Stimulated activated naive CD8-positive, alpha-beta T cell treated with anti-CD3 and anti-CD28 coated beads, Interleukin-15, amount 100 ng/mL, for 72 hours (primary cell): ENCODE results near the gene PPP6R3.
A peak's percentile ranks its signal among the peaks of the same experiment; 100 is the strongest.
"Not testable (repeated sequence)": the region's sequence is repeated elsewhere in the genome, so short reads cannot be mapped to it uniquely, and the experiment has no call there.

Experiments
- ATAC-seq: fragments of 150-1000 bp; cut with Tn5 transposase; 2 replicates; pipeline ENCODE4 v1.10.0; 2021; ENCODE audit warnings: mild to moderate bottlenecking, moderate library complexity
- DNase-seq, 2 donors: peaks; one replicate each; pipeline ENCODE4 v3.0.0; 2021 to 2022
- H3K27ac Mint-ChIP-seq, 2 donors: one replicate each; pipeline ENCODE4 v1.8.0; 2022; ENCODE audit warnings: mild to moderate bottlenecking in 2 of 2, mixed read lengths in 2 of 2, moderate library complexity in 2 of 2
- H3K27me3 Mint-ChIP-seq: one replicate; pipeline ENCODE4 v1.8.0; 2022; ENCODE audit warnings: mixed read lengths
- H3K4me1 Mint-ChIP-seq: one replicate; pipeline ENCODE4 v1.8.0; 2022; ENCODE audit warnings: mild to moderate bottlenecking, mixed read lengths
- H3K4me3 Mint-ChIP-seq, 2 donors: one replicate each; pipeline ENCODE4 v1.8.0; 2022; ENCODE audit warnings: mild to moderate bottlenecking in 2 of 2, mixed read lengths in 2 of 2, moderate library complexity in 1 of 2
- H3K9me3 Mint-ChIP-seq, 2 donors: one replicate each; pipeline ENCODE4 v1.8.0; 2022; ENCODE audit warnings: mixed read lengths in 2 of 2

PPP6R3 gene

DNA sequence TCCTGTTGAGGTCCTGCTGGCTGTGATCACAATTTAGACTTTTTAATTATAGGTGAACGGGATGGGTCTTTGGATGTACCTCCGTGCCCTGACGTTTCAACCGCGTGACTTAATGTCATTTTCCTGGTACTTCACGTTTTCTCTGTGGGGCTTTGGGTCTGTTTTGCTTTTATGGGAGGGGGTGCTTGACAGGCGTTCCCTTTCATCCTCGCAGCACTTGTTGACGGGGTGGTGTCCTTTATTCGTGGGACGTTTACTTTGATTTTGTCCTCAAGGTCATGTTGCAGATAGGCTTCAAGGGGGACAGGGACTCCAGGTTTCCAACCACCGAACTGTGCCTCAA, 994 bp downstream of the PPP6R3 start:
- peak overlapping the region; percentile 73 to 76 for H3K4me3 Mint-ChIP-seq
- no peak for DNase-seq
- peak overlapping the region; percentile 60 to 91 for H3K27ac Mint-ChIP-seq
- H3K27me3 Mint-ChIP-seq, result no peaks in the 10 kb centered on the region
- peaks cover 64% of the 10 kb centered on the region for H3K4me1 Mint-ChIP-seq
- no peak for ATAC-seq
- H3K9me3 Mint-ChIP-seq, result no peaks in the 10 kb centered on the region

DNA sequence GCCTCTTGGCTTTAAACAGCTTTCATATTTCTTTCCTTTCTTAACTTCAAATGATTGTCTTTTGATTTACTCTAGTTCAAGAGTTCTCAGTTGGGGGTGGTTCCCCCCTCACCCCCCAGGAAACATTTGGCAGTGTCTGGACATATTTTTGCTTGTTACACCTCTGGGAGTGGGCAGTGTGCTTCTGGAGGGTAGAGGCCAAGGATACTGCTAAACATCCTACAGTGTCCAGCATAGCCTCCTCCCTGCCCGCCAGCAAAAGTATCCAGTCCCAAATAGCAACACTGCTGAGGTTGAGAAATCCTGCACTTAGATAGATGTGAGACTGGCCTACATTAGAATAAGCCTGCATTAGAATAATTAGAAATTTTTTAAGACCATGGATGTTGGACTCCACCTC, 3.2 kb downstream of the PPP6R3 start:
- H3K4me3 Mint-ChIP-seq, result peak overlapping the region; percentile 53 to 76
- DNase-seq (no peak), ATAC-seq (no peak)
- no peak overlapping the region for H3K27ac Mint-ChIP-seq
- no peaks in the 10 kb centered on the region for H3K27me3 Mint-ChIP-seq
- no peaks in the 10 kb centered on the region for H3K9me3 Mint-ChIP-seq
- H3K4me1 Mint-ChIP-seq, result peaks cover 74% of the 10 kb centered on the region

DNA sequence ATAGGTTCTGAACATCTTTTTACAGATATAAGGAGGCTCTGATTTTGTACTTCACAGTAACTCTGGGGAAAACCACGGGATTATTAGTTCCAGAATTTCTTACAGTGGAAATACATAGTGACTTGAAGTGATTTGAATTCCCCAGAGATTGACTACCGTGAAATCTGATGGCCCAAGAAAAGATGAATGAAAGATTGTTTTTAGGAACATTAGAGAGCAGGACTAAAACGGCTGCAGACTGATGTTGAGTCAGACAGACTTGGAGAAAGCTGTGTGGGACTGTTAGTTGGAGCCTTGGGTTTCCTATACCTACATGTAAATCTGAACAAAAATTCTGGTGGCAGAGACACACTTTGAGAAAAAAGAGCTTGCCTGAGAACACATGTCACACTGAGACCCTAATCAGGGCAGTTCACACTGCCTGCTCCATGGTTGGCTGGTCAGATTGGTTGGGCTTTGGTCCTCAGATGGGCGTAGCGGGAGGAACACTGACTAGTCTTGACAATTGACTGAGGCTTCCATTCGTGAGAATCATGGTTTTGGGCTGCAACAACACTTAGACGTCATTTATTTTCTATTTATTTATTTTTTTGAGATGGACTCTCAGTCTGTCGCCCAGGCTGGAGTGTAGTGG, 6.8 kb downstream of the PPP6R3 start:
- no peaks in the 10 kb centered on the region for H3K27me3 Mint-ChIP-seq
- peak overlapping the region in 1 of 2 donors; percentile 50 for H3K4me3 Mint-ChIP-seq
- peaks cover 93% of the 10 kb centered on the region for H3K4me1 Mint-ChIP-seq
- H3K27ac Mint-ChIP-seq, result no peak overlapping the region
- H3K9me3 Mint-ChIP-seq, result no peaks in the 10 kb centered on the region
- DNase-seq (no peak), ATAC-seq (no peak)

DNA sequence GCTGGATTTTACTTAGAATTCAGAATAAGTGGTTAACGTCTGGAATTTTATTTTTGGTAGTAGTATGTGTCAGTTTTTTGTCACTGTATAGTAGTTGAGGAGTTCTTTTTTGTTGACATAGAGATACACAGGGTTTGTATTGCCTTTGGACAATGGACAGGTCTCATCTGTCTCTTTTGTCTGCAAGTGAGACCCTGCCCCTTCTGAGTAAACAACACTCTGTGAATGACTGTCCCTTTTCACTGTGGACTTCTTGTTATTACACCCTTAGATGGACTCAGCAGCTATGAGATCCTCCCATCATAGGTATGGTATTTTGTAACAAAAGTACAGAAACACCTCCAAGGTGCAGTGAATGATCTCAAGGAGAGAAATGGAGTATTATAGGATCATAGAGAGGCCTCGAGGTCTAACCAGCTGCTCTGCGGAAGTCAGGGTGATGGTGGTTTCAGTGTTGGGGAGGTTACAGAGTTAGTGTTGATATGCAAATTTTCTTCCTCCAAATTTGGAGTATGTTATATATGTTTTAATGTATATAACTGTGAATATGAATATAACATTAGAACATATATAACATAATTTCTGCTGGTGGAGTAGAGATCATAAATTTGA, 7.8 kb downstream of the PPP6R3 start:
- DNase-seq (no peak), ATAC-seq (peak; percentile 60)
- Mint-ChIP-seq H3K4me3 (peak overlapping the region; percentile 31 to 68), H3K4me1 (peaks cover 93% of the 10 kb centered on the region), H3K27ac (peak overlapping the region in 1 of 2 donors; percentile 83), H3K9me3 (no peaks in the 10 kb centered on the region), H3K27me3 (no peaks in the 10 kb centered on the region)

DNA sequence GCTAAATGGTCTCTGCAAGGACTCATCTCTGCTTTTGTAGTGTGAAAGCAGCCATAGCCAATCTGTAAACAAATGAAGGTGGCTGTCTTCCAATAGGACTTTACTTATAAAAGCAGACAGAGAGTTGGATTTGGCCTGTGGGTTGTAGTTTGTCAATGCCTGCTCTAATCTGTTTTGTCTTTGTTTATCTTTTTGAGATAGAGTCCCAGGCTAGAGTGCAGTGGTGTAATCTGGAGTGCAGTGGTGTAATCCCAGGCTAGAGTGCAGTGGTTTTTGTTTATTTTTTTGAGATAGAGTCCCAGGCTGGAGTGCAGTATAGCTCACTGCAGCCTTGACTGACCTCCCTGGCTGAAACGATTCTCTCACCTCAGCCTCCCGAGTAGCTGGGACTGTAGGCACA, 8.6 kb downstream of the PPP6R3 start:
- Mint-ChIP-seq H3K27me3 (no peaks in the 10 kb centered on the region), H3K4me3 (peak overlapping the region in 1 of 2 donors; percentile 3), H3K27ac (no peak overlapping the region), H3K4me1 (peaks cover 92% of the 10 kb centered on the region), H3K9me3 (no peaks in the 10 kb centered on the region)
- ATAC-seq (no peak), DNase-seq (no peak)

DNA sequence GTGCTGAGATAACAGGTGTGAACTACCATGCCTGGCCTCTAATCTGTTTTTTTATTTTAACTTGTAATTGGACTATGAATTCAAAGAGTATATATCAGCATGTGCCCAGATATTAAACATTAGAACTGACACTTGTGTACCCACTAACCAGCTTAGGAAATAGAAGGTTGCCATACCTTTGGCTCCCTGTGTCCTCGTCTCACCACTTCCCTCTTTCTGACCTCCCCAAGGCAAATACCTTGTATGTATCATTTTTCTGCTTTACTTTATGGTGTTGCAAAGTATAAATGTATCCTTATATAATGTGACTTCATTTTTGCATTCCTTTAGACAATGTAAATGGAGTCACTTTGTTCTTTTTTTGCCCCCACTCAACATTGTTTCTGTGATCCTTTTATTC, 9.1 kb downstream of the PPP6R3 start:
- ATAC-seq, result no peak
- Mint-ChIP-seq H3K27me3 (no peaks in the 10 kb centered on the region), H3K4me1 (peaks cover 87% of the 10 kb centered on the region), H3K9me3 (no peaks in the 10 kb centered on the region), H3K27ac (peak overlapping the region in 1 of 2 donors; percentile 64), H3K4me3 (peak overlapping the region; percentile 13 to 74)
- no peak for DNase-seq

DNA sequence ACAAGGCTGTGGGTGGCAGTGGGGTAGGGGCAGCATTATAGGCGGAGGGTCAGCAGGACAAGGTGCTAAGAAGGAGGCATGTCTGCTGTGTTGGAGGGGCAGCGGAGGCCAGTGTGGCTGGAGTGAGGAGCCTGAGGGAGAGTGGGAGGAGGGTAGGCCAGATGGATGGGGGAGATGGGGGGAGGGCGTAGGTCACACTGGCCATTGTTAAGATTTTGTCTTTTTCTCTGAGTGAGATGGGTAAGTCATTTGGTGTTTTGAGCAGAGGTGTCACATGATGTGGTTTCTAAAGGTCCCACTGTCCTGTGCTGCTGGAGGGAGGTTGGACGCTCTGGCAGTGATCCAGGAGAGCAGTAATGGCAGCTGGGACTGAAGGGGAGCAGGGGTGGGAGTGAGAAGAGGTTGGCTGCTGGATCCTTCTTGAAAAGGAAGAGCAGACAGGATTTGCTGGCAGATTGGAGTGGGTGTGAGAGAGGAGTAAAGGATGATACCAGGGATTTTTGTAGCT, 9.8 kb downstream of the PPP6R3 start:
- Mint-ChIP-seq H3K4me1 (peaks cover 80% of the 10 kb centered on the region), H3K27me3 (no peaks in the 10 kb centered on the region), H3K27ac (peak overlapping the region in 1 of 2 donors; percentile 66), H3K9me3 (no peaks in the 10 kb centered on the region), H3K4me3 (peak overlapping the region; percentile 74 to 76)
- DNase-seq, result no peak
- ATAC-seq, result peak; percentile 24

DNA sequence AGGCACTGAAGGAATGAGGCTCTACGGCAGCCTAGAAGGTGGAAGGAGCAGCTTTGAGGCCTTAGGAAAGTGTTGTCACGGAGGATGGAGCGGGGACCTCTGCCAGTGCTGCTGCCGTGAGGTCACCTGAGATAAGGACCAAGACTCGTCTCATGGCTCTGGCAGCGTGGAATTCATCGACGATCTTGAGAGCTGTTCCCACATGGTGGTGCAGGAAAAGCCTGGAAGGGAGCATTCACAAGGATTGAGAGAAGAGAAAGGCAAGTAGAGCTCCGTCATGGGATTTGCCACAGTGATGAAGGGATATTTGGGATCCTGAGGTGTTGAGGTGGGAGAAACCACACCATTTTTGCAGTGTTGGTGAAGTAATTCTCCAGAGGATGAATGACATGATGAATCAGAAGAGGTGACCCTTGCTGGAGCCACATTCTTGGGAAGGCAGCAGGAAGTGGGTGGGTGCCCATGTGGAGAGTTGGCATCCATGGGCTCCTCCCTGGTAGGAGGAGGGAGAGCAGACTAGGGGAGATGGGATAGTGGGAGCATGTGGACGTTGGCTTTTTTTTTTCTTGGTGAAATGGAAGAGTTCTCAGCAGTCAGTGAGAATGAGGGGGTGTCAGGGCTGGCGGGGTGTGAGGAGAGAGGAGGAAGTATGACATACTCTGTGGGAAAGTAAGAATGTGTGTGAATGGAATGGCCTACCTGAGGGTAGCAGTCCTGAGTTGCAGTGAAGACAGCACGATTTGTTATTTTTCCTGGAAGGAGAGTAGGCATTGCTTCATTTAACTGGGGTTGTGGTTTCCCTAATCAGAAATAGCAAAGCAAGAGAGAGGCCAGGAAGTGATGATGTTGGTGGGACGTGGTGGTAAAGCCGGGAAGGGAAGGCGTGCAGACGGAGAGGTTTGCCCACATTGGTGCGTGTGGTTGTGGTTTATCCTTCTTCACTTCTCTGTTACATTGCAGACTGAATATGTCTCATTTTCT, 11.1 kb downstream of the PPP6R3 start:
- Mint-ChIP-seq H3K4me1 (peaks cover 76% of the 10 kb centered on the region), H3K27me3 (no peaks in the 10 kb centered on the region), H3K4me3 (peak overlapping the region; percentile 74 to 76), H3K27ac (peak overlapping the region; percentile 32 to 52), H3K9me3 (no peaks in the 10 kb centered on the region)
- peak; percentile 85 for ATAC-seq
- peak in 1 of 2 donors; percentile 67 for DNase-seq

DNA sequence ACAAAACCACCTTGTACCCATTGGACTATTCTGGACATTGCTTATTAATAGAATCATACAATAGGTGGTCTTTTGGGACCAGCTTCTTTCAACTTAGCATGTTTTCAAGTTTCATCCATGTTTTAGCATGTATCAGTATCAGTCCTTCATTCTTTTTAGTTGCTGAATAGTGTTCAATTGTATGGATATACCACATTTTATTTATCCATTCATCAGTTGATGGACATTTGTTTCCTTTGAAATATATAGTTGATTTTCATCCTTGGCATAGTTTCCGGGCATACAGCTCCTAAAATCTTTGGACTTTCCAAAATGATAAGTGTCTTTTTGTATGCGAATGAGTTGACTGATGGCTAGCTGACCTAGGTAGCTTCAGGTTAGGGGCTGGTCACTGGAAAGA, 12.2 kb downstream of the PPP6R3 start:
- Mint-ChIP-seq H3K27ac (no peak overlapping the region), H3K4me3 (peak overlapping the region in 1 of 2 donors; percentile 74), H3K9me3 (no peaks in the 10 kb centered on the region), H3K27me3 (no peaks in the 10 kb centered on the region), H3K4me1 (peaks cover 76% of the 10 kb centered on the region)
- DNase-seq (no peak), ATAC-seq (no peak)

DNA sequence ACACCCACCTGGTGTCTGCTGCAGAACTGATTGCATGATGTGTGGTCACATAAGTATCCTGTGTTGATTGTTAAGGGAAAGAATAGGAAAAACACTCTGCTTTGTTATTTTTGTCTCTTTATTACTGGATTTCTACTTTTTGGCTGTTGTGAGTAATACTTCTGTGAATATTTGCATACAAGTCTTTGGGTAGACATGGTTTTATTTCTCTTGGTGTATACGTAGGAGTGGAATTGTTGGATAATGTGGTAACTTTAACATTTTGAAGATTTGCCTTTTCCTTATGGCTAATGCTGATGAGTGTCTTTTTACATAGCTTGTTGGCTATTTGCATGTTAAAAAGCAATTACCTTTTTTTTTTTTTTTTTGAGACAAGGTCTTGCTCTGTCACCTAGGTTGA, 13.1 kb downstream of the PPP6R3 start:
- Mint-ChIP-seq H3K4me3 (no peak overlapping the region), H3K9me3 (no peaks in the 10 kb centered on the region), H3K27ac (peak overlapping the region in 1 of 2 donors; percentile 14), H3K27me3 (no peaks in the 10 kb centered on the region), H3K4me1 (peaks cover 73% of the 10 kb centered on the region)
- ATAC-seq (no peak), DNase-seq (no peak)

DNA sequence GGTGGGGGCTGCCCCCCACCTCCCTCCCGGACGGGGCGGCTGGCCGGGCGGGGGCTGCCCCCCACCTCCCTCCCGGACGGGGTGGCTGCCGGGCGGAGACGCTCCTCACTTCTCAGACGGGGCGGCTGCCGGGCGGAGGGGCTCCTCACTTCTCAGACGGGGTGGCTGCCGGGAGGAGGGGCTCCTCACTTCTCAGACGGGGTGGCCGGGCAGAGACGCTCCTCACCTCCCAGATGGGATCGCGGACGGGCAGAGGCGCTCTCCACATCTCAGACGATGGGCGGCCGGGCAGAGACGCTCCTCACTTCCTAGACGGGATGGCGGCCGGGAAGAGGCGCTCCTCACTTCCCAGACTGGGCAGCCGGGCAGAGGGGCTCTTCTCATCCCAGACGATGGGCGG, 15.1 kb downstream of the PPP6R3 start:
- H3K9me3 Mint-ChIP-seq, DNase-seq, H3K27ac Mint-ChIP-seq, ATAC-seq, H3K27me3 Mint-ChIP-seq, H3K4me3 Mint-ChIP-seq: not testable (repeated sequence)
- H3K4me1 Mint-ChIP-seq, result peaks cover 72% of the 10 kb centered on the region

DNA sequence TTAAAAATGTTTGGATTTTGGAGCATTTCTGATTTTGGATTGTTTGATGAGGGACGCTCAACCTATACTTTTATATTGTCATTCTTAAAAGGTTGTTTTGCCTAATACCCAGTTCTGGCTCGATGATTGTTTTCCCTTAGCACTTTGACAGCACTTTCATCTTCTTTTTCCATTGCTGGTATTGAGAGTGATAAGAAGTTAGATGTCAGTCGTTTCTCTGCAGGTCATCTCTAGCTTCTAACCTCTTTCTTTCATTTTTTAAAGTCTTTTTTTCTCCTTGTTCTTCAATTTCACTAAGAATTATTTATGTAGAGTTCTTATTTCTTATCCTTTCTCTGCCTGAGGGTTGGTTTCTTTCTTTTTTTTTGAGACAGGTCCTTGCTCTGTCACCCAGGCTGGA, 18.8 kb downstream of the PPP6R3 start:
- ATAC-seq, result no peak
- Mint-ChIP-seq H3K4me3 (no peak overlapping the region), H3K27ac (no peak overlapping the region), H3K27me3 (no peaks in the 10 kb centered on the region), H3K4me1 (peaks cover 71% of the 10 kb centered on the region), H3K9me3 (no peaks in the 10 kb centered on the region)
- DNase-seq, result no peak

DNA sequence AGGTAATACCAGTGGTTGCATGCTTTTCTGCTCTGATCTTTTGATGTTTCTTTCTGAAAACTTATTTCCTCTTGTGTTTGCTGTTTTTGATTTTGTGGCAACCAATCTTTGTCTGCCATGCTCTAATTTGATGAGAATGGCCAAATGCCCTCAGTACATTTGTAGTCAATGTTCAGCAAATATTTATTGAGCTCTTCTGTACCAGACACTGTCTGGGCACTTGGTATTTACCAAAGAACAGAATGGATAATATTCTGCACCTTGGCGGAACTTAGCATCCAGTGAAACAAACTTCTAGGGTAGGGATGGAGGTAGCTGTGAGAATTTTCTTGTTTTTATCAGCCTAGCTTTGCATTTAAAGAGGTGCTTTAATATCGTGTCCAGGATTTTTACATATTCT, 19.6 kb downstream of the PPP6R3 start:
- Mint-ChIP-seq H3K4me3 (no peak overlapping the region), H3K27ac (no peak overlapping the region), H3K27me3 (no peaks in the 10 kb centered on the region), H3K9me3 (no peaks in the 10 kb centered on the region), H3K4me1 (peaks cover 76% of the 10 kb centered on the region)
- DNase-seq, result no peak
- ATAC-seq, result no peak

DNA sequence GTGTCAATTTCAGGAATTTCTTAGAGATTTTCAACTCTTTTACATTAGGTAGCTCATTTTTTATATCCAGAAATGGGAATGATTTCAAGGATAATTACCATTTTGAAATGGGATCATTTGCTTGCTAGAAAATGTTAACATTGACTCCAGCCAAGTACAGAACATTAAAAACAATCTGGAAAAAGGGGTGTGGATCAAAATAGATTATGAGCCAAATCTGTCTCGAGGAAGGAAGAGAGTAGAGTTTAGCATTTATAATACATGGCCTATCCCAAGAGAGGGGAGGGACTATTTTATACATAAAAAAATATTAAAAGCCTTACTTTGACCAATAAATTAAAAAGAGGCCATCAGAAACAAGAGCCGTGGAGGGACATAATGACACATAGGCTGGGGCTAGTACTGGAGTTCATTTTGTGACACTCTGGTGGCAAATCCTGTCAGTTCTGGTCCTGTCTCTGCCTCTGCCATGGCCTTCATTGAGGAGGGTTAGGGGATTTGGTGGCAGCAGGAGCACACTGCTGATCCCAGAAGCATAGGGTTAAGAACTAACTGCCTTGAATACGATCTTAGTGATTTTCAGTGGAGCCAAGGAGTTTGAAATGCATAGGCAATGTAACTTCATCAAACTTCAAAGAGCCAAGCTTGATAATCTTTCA, 20.4 kb downstream of the PPP6R3 start:
- no peaks in the 10 kb centered on the region for H3K9me3 Mint-ChIP-seq
- DNase-seq (no peak), ATAC-seq (no peak)
- H3K4me1 Mint-ChIP-seq, result peaks cover 80% of the 10 kb centered on the region
- H3K27me3 Mint-ChIP-seq, result no peaks in the 10 kb centered on the region
- no peak overlapping the region for H3K27ac Mint-ChIP-seq
- no peak overlapping the region for H3K4me3 Mint-ChIP-seq

DNA sequence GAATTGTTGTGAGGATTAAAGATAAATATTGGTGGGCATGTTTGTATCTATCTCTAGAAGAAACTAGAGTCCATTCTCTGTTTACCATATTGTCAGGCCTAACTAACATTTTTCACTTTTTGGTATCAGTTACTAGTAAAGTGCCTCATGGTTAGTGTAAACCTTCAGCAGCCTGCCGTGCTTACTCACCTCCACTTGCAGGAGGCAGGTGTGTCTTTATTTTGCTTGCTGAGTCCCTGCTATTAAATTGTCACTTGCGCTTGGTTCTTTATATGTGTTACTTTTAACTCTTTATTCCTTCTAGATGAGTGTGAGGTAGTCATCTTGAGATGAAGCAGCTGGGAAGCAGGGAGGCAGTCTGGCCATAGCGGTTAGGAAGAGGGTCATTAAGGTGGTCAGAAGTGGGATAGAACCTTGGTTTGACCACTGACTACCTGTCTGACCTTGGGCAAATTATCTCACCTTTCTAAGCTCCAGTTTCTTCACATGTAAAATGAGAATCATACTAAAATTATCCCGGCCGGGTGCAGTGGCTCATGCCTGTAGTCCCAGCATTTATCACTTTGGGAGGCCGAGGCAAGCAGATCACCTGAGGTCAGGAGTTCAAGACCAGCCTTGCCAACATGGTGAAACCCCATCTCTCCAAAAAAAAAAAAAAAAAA, 21.2 kb downstream of the PPP6R3 start:
- Mint-ChIP-seq H3K4me1 (peaks cover 85% of the 10 kb centered on the region), H3K27ac (no peak overlapping the region), H3K27me3 (no peaks in the 10 kb centered on the region), H3K9me3 (no peaks in the 10 kb centered on the region), H3K4me3 (no peak overlapping the region)
- no peak for ATAC-seq
- DNase-seq, result no peak
